Measurements from ENCODE around the gene EPOP.

The EPOP gene

GRCh38 chr17:38704606-38705522 is 30.1 kb upstream of the EPOP start, which contains the start of gene MLLT6:
Gene MLLT6, plus strand, starts transcription at chr17:38705273. Its CDS starts 360 bp downstream, at chr17:38705633.
- H3K27ac ChIP-seq (ENCODE audit: low read length), result peak within 1 kb of the TSS; percentile 100
- no peaks in the 10 kb centered on the region for H3K27me3 ChIP-seq (ENCODE audit: low read depth, low read length)
- TF ChIP-seq EZH2phosphoT487 (IDR thresholded peaks at IDR 0.05; ENCODE audit: low read depth), result no peak
- no peak for TF ChIP-seq CTCF (IDR thresholded peaks at IDR 0.05; ENCODE audit: low read depth, low read length)
- peak within 1 kb of the TSS; percentile 100 for H3K9ac ChIP-seq (ENCODE audit: low read length)
- peaks cover 70% of the 10 kb centered on the region for H3K79me2 ChIP-seq (ENCODE audit: low read length)
- H3K36me3 ChIP-seq (replicated peaks; ENCODE audit: low read depth, low read length), result peaks cover 26% of the 10 kb centered on the region
- no peak within 1 kb of the TSS for H2AFZ ChIP-seq (ENCODE audit: low read depth, low read length)
- peak within 1 kb of the TSS; percentile 100 for H3K4me2 ChIP-seq (ENCODE audit: low read length)
- peaks cover 18% of the 10 kb centered on the region for H4K20me1 ChIP-seq (ENCODE audit: insufficient read depth, low read length)
- H3K4me1 ChIP-seq (ENCODE audit: low read length), result peaks cover 27% of the 10 kb centered on the region
- H3K4me3 ChIP-seq (ENCODE audit: low read length), result peak within 1 kb of the TSS; percentile 96
- no peaks in the 10 kb centered on the region for H3K9me3 ChIP-seq (ENCODE audit: insufficient read depth, low read length)

- peaks cover 36% of the 10 kb centered on the region for H3K4me1 ChIP-seq (ENCODE audit: low read length)
- peak overlapping the region; percentile 96 for H3K4me3 ChIP-seq (ENCODE audit: low read length)
- H3K9me3 ChIP-seq (ENCODE audit: insufficient read depth, low read length), result no peaks in the 10 kb centered on the region
- H4K20me1 ChIP-seq (ENCODE audit: insufficient read depth, low read length), result peaks cover 15% of the 10 kb centered on the region
- peak overlapping the region; percentile 100 for H3K9ac ChIP-seq (ENCODE audit: low read length)
- H3K79me2 ChIP-seq (ENCODE audit: low read length), result peaks cover 61% of the 10 kb centered on the region
- H3K27me3 ChIP-seq (ENCODE audit: low read depth, low read length), result no peaks in the 10 kb centered on the region
- TF ChIP-seq EZH2phosphoT487 (IDR thresholded peaks at IDR 0.05; ENCODE audit: low read depth), result no peak
- no peak for TF ChIP-seq CTCF (IDR thresholded peaks at IDR 0.05; ENCODE audit: low read depth, low read length)
- peaks cover 17% of the 10 kb centered on the region for H3K36me3 ChIP-seq (replicated peaks; ENCODE audit: low read depth, low read length)
- H3K4me2 ChIP-seq (ENCODE audit: low read length), result peak overlapping the region; percentile 100
- peak overlapping the region; percentile 100 for H3K27ac ChIP-seq (ENCODE audit: low read length)
- H2AFZ ChIP-seq (ENCODE audit: low read depth, low read length), result no peak overlapping the region
Measured at GRCh38 chr17:38703742-38704605, 29.2 kb upstream of the EPOP start.

- H3K9ac ChIP-seq (ENCODE audit: low read length), result peak overlapping the region; percentile 100
- no peaks in the 10 kb centered on the region for H3K9me3 ChIP-seq (ENCODE audit: insufficient read depth, low read length)
- no peaks in the 10 kb centered on the region for H3K27me3 ChIP-seq (ENCODE audit: low read depth, low read length)
- peaks cover 53% of the 10 kb centered on the region for H3K79me2 ChIP-seq (ENCODE audit: low read length)
- TF ChIP-seq CTCF (IDR thresholded peaks at IDR 0.05; ENCODE audit: low read depth, low read length), result no peak
- peak overlapping the region; percentile 100 for H3K4me2 ChIP-seq (ENCODE audit: low read length)
- H2AFZ ChIP-seq (ENCODE audit: low read depth, low read length), result no peak overlapping the region
- H4K20me1 ChIP-seq (ENCODE audit: insufficient read depth, low read length), result peaks cover 15% of the 10 kb centered on the region
- peak overlapping the region; percentile 100 for H3K27ac ChIP-seq (ENCODE audit: low read length)
- H3K4me1 ChIP-seq (ENCODE audit: low read length), result peaks cover 38% of the 10 kb centered on the region
- peaks cover 12% of the 10 kb centered on the region for H3K36me3 ChIP-seq (replicated peaks; ENCODE audit: low read depth, low read length)
- H3K4me3 ChIP-seq (ENCODE audit: low read length), result peak overlapping the region; percentile 96
Measured at GRCh38 chr17:38702916-38703741, 28.4 kb upstream of the EPOP start.

All from OCI-LY3 (cell line).